ENCODE data around the gene ADGRG6. TPM values are rescaled to one million over a fixed set of nuclear protein-coding genes. Genes with fewer than 3 reads are reported as not detected.

ADGRG6 gene
- total and polyA plus RNA-seq, 2 of the 8 experiments (the other 6 are each of a cell fraction or from before 2014, with no cell fraction given) = 1.1 to 6.2 TPM

GRCh38 chr6:142457638-142458406 is 156.0 kb downstream of the ADGRG6 start (continued):
- no peak for TF ChIP-seq CHD7 (IDR thresholded peaks at IDR 0.05; ENCODE audit: insufficient replicate concordance, low read length)
- no peak for TF ChIP-seq TEAD4 (IDR thresholded peaks at IDR 0.05; ENCODE audit: low read depth, low read length)
- TF ChIP-seq USF2 (IDR thresholded peaks at IDR 0.05; ENCODE audit: low read length) = no peak
- TF ChIP-seq CBX8 (IDR thresholded peaks at IDR 0.05; ENCODE audit: borderline replicate concordance, low read depth, low read length) = no peak
- TF ChIP-seq EP300 (IDR thresholded peaks at IDR 0.05; ENCODE audit: borderline replicate concordance in 1 of 2, low read depth in 2 of 2, low read length in 2 of 2) = no peak
- TF ChIP-seq JUND (IDR thresholded peaks at IDR 0.05; ENCODE audit: low read length) = no peak
- no peak for TF ChIP-seq POLR2AphosphoS5 (IDR thresholded peaks at IDR 0.05; ENCODE audit: low read depth, low read length)

Measured in H1 (cell line).